GM19238 (cell line): ENCODE results near the gene SALL4.
"Not testable (repeated sequence)": the region's sequence is repeated elsewhere in the genome, so short reads cannot be mapped to it uniquely, and the experiment has no call there.

Source experiments
- DNase-seq: peaks from one replicate; pipeline ENCODE4 v3.0.0; 2011; ENCODE audit warnings: low spot score; ENCODE audit not compliant: insufficient read length

The SALL4 gene

GRCh38 chr20:51738261-51738660 lies 64.1 kb downstream of the SALL4 start:
- DNase-seq: not testable (repeated sequence)

- no peak for DNase-seq
Measured at GRCh38 chr20:51736947-51737346, 65.4 kb downstream of the SALL4 start.

GRCh38 chr20:51735728-51736600 lies 66.4 kb downstream of the SALL4 start:
- no peak for DNase-seq

GRCh38 chr20:51734876-51735720 lies 67.2 kb downstream of the SALL4 start:
- no peak for DNase-seq

- DNase-seq: no peak
Measured at GRCh38 chr20:51733070-51733469, 69.3 kb downstream of the SALL4 start.
